RWPE1 (cell line): Measurements from ENCODE around the gene OR13J1.

Experiments used
- CTCF ChIA-PET: fragments of 350-600 bp; sonication (Branson Sonifier 250); formaldehyde crosslinking; extraction: SDS; loops from one replicate; lab custom pipeline; 2021; lab: Yijun Ruan, JAX
- POLR2A ChIA-PET: fragments of 400-600 bp; formaldehyde crosslinking; extraction: SDS; loops from one replicate; lab custom pipeline; 2020; ENCODE audit warnings: antibody characterized with exemption; ENCODE audit not compliant: low non-redundant PET; lab: Yijun Ruan, JAX
- DNase-seq: peaks from one replicate; pipeline ENCODE4 v3.0.0; 2012; ENCODE audit warnings: low spot score
- H3K27ac ChIP-seq: fragments of 450-650 bp; 2 replicates; pipeline ENCODE4 v1.5.1; 2017
- TF ChIP-seq, protein P1 (sequence below): fragments of 450-650 bp; conservative IDR thresholded peaks from 2 replicates; pipeline ENCODE4 v1.5.1; 2017; ENCODE audit warnings: low read depth, mild to moderate bottlenecking

OR13J1 gene

DNA sequence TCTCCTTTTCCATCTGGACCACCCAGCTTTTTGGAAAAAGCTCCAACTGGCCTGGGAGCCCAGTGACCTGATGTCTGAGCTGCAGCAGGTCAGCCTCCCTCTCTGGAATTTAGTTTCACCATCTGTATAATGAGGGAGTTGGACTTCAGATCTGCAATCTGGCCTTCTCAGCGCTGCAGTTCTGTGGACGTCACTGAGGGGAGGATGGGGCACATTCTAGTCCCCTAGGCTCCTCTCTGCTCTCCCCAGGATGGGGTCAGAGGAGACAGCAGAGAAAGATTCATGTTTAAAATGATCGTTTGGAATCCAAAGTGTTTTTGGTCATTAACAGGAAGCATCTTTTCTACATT, 10.2 kb downstream of the OR13J1 start:
- no peak for DNase-seq
- ChIA-PET POLR2A (no interaction called here), CTCF (interaction anchor here (0.6 to 0.7 kb wide), 2 partner anchors 16 to 29 kb away, joined by 4 read pairs; no protein-coding TSS in a partner anchor)
- TF ChIP-seq, protein P1, sequence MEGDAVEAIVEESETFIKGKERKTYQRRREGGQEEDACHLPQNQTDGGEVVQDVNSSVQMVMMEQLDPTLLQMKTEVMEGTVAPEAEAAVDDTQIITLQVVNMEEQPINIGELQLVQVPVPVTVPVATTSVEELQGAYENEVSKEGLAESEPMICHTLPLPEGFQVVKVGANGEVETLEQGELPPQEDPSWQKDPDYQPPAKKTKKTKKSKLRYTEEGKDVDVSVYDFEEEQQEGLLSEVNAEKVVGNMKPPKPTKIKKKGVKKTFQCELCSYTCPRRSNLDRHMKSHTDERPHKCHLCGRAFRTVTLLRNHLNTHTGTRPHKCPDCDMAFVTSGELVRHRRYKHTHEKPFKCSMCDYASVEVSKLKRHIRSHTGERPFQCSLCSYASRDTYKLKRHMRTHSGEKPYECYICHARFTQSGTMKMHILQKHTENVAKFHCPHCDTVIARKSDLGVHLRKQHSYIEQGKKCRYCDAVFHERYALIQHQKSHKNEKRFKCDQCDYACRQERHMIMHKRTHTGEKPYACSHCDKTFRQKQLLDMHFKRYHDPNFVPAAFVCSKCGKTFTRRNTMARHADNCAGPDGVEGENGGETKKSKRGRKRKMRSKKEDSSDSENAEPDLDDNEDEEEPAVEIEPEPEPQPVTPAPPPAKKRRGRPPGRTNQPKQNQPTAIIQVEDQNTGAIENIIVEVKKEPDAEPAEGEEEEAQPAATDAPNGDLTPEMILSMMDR, result no peak
- H3K27ac ChIP-seq, result no peak overlapping the region

GRCh38 chr9:35859310-35859989, 10.8 kb downstream of the OR13J1 start:
- ChIA-PET POLR2A (no interaction called here), CTCF (interaction anchor here (0.5 to 0.7 kb wide), 3 partner anchors 16 to 992 kb away, joined by 3 to 4 read pairs (median 4); no protein-coding TSS in a partner anchor)
- H3K27ac ChIP-seq, result no peak overlapping the region
- no peak for DNase-seq
- TF ChIP-seq, protein P1, result no peak

DNA sequence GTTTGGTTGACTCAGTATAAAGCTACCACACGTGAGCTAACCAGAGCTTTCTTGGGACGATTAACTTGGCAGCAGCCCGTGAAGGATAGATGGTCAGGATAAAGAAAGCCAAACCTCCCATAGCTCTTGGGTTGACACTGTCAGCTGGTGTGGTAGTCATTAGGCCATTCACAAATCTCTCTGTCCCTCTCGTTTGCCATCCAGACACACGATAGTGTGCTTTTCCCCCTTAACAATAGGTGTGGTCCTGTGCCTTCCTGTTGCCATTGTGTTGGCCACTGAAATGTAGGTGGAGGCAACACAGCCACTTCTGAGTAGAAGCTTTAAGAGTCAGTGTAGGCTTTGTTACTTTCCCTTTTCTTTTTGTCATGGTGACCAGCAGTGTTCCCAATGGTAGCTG, 11.7 kb downstream of the OR13J1 start:
- no peak for DNase-seq
- no peak overlapping the region for H3K27ac ChIP-seq
- TF ChIP-seq, protein P1, result no peak
- ChIA-PET POLR2A (no interaction called here), CTCF (interaction anchor here (0.7 to 1.1 kb wide), 2 partner anchors 20 to 49 kb away, joined by 3 read pairs; no protein-coding TSS in a partner anchor)

- no peak for DNase-seq
- TF ChIP-seq, protein P1, result no peak
- ChIA-PET CTCF (interaction anchor here (0.8 kb wide), 1 partner anchor 89 kb away, joined by 3 read pairs; no protein-coding TSS in a partner anchor), POLR2A (interaction anchor here (0.6 kb wide), 1 partner anchor 381 kb away, joined by 3 read pairs; no protein-coding TSS in a partner anchor)
- H3K27ac ChIP-seq, result no peak overlapping the region
These were observed 13.3 kb downstream of the OR13J1 start for GRCh38 chr9:35856882-35857281.

DNA sequence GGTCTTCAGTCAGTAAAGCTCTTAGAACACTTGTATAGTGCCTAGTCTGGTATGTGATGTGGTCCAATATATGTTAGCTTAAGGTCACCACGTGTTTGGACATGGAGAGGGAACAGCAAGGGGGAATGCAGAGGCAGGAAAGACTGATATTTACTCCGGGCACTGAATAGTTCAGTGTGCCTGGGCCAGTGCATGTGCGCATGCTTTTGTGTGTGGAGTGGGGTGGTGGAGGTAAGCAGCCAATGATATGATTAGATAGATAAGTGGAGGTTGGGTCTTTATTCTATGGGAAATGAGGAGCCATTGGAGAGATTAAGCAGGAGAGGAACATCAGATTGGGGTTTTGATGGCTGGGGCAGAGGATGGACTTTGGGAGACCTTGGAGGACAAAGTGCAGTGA, 14.0 kb downstream of the OR13J1 start:
- no peak for DNase-seq
- TF ChIP-seq, protein P1, result no peak
- CTCF ChIA-PET, result interaction anchor here (0.6 to 1.2 kb wide), 2 partner anchors 26 to 45 kb away, joined by 5 to 7 read pairs; no protein-coding TSS in a partner anchor

DNA sequence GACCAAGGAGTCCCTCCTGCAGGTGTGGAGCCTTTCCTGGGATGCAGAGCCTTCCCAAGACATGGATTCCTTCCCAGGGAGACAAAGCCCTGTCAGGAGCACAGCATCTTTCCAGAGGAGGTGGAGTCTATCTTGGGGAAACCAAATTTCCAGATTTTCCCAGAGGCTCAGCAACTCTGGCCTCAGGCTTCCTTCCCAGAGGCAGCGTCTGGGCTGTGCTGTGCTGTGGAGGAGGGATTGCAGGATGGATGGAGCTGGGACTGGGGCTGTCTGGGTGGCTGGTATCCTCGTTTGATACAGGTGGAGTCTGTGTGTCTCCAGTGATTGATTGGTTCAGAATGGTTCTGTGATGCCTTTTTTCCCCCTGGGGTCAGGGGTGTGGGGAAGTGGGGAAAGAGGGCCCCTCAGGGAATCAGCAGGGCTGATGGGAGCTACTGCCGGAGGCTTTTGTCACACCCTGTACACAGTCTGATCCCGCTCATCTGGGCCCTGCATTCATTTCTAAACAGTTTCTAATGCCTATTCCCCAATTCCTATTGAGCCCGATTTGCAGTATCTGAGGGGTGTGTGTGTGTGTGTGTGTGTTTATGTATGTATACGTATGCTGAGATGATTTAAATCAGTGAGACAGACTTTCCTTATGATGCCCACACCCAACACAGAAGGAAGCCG, 16.0 kb downstream of the OR13J1 start:
- TF ChIP-seq, protein P1, result no peak
- DNase-seq, result no peak
- ChIA-PET POLR2A (no interaction called here), CTCF (interaction anchor here (0.5 to 1.0 kb wide), 2 partner anchors 13 to 28 kb away, joined by 3 to 4 read pairs; no protein-coding TSS in a partner anchor)
- H3K27ac ChIP-seq, result no peak overlapping the region

More for the DNA sequence above, 14.0 kb downstream of the OR13J1 start:
- POLR2A ChIA-PET, result no interaction called here
- H3K27ac ChIP-seq, result no peak overlapping the region
